H1 (cell line): ENCODE data around the gene LAMA3. TPM values are rescaled to one million over a fixed set of nuclear protein-coding genes. Genes with fewer than 3 reads are reported as not detected.

Experiments
- CTCF ChIA-PET: fragments of 300-600 bp; sonication (Branson Sonifier 250); formaldehyde crosslinking; loops from one replicate; lab custom pipeline; 2021; ENCODE audit not compliant: partially characterized antibody; lab: Charles Lee
- POLR2A ChIA-PET: fragments of 300-600 bp; sonication (Branson Sonifier 250); formaldehyde crosslinking; loops from one replicate; lab custom pipeline; 2021; ENCODE audit warnings: inconsistent platforms; ENCODE audit not compliant: partially characterized antibody; lab: Charles Lee
- DNase-seq, 2 experiments: peaks; one replicate each; pipeline versions ENCODE4 v3.0.0 to v3.0.0-alpha.2; 2010 to 2022; ENCODE audit warnings: low spot score in 2 of 2, low read depth in 1 of 2, mixed read lengths in 1 of 2
- FAIRE-seq: peaks from 2 replicates; lab custom pipeline; 2011; peaks lifted over from hg19 to GRCh38; lab: Jason Lieb, UNC
- H2AFZ ChIP-seq: 2 replicates; pipeline ENCODE4 v1.8.1; 2012; ENCODE audit warnings: low read length, inconsistent platforms
- H2AK5ac ChIP-seq: 2 replicates; pipeline ENCODE4 v1.6.1; 2013; ENCODE audit warnings: low read depth, low read length
- H2BK120ac ChIP-seq: replicated peaks from 2 replicates; pipeline ENCODE3; 2013; ENCODE audit warnings: low read depth, low read length, inconsistent platforms
- H2BK12ac ChIP-seq: 2 replicates; pipeline ENCODE4 v1.6.1; 2013; ENCODE audit warnings: low read depth, low read length
- H2BK15ac ChIP-seq: 2 replicates; pipeline ENCODE4 v1.6.1; 2013; ENCODE audit warnings: low read length
- H2BK20ac ChIP-seq: 2 replicates; pipeline ENCODE4 v1.6.1; 2013; ENCODE audit warnings: low read length
- H2BK5ac ChIP-seq: 2 replicates; pipeline ENCODE4 v1.6.1; 2013; ENCODE audit warnings: low read depth, low read length
- H3K14ac ChIP-seq: 2 replicates; pipeline ENCODE4 v1.6.1; 2013; ENCODE audit warnings: inconsistent platforms; ENCODE audit not compliant: insufficient read length
- H3K18ac ChIP-seq: 2 replicates; pipeline ENCODE4 v1.6.1; 2013; ENCODE audit warnings: low read length; ENCODE audit errors: extremely low read depth
- H3K23ac ChIP-seq: 2 replicates; pipeline ENCODE4 v1.6.1; 2013; ENCODE audit warnings: inconsistent platforms; ENCODE audit not compliant: insufficient read length
- H3K23me2 ChIP-seq: 2 replicates; pipeline ENCODE4 v1.6.1; 2013; ENCODE audit warnings: low read depth, low read length
- H3K27ac ChIP-seq: 2 replicates; pipeline ENCODE4 v1.6.1; 2011; ENCODE audit warnings: low read depth, low read length, inconsistent platforms
- H3K27me3 ChIP-seq, 4 experiments: replicated peaks in 1 of 4; 1 replicate in 1 of 4; 2 replicates in 3 of 4; pipeline versions ENCODE4 v1.6.1 to v1.8.1; 2011 to 2013; ENCODE audit warnings: low read length in 3 of 4, mild to moderate bottlenecking in 3 of 4, inconsistent platforms in 2 of 4, mixed read lengths in 2 of 4, moderate library complexity in 1 of 4; ENCODE audit not compliant: control insufficient read depth in 3 of 4, insufficient read depth in 3 of 4; ENCODE audit errors: extremely low read depth in 1 of 4
- H3K36me3 ChIP-seq, 4 experiments: 2 replicates each; pipeline versions ENCODE4 v1.6.1 to v1.8.1; 2011 to 2013; ENCODE audit warnings: mild to moderate bottlenecking in 4 of 4, low read length in 3 of 4, moderate library complexity in 2 of 4, control low read depth in 1 of 4, inconsistent platforms in 1 of 4; ENCODE audit not compliant: insufficient read depth in 4 of 4, control insufficient read depth in 2 of 4
- H3K4ac ChIP-seq: replicated peaks from 2 replicates; pipeline ENCODE3; 2013; ENCODE audit warnings: low read length, low read depth, mixed read lengths, inconsistent platforms; ENCODE audit not compliant: insufficient read length
- H3K4me1 ChIP-seq, 4 experiments: replicated peaks in 1 of 4; 1 replicate in 1 of 4; 2 replicates in 3 of 4; pipeline versions ENCODE4 v1.6.1 to v1.8.1; 2011 to 2013; ENCODE audit warnings: low read length in 3 of 4, inconsistent platforms in 2 of 4, mixed read lengths in 1 of 4; ENCODE audit not compliant: insufficient read depth in 4 of 4, control insufficient read depth in 3 of 4
- H3K4me2 ChIP-seq, 2 experiments: 2 replicates each; pipeline versions ENCODE4 v1.6.1 to v1.8.1; 2011 to 2013; ENCODE audit warnings: low read depth in 2 of 2, low read length in 2 of 2, control low read depth in 1 of 2, inconsistent platforms in 1 of 2, mild to moderate bottlenecking in 1 of 2; ENCODE audit not compliant: insufficient read depth in 1 of 2
- H3K4me3 ChIP-seq, 4 experiments: fragments of 200-600, 300-600 bp in 1 of 4; sonication (generic), shearing (Covaris generic), sonication (Bioruptor Twin) in 1 of 4; 2 replicates each; pipeline versions ENCODE4 v1.5.1 to v1.8.1; 2011 to 2016; ENCODE audit warnings: low read length in 4 of 4, low read depth in 3 of 4, control low read depth in 2 of 4, inconsistent platforms in 2 of 4, mild to moderate bottlenecking in 2 of 4, mixed read lengths in 1 of 4, moderate library complexity in 1 of 4; ENCODE audit not compliant: insufficient read depth in 2 of 4; ENCODE audit errors: extremely low read depth in 1 of 4
- H3K56ac ChIP-seq: replicated peaks from 2 replicates; pipeline ENCODE3; 2013; ENCODE audit warnings: low read depth, mild to moderate bottlenecking, mixed read lengths, low read length, inconsistent platforms; ENCODE audit not compliant: insufficient read length
- H3K79me1 ChIP-seq: 2 replicates; pipeline ENCODE4 v1.6.1; 2013; ENCODE audit warnings: low read depth, low read length, control low read depth
- H3K79me2 ChIP-seq, 2 experiments: 2 replicates each; pipeline versions ENCODE4 v1.6.1 to v1.8.1; 2012 to 2013; ENCODE audit warnings: low read length in 2 of 2, mild to moderate bottlenecking in 2 of 2, inconsistent platforms in 1 of 2; ENCODE audit not compliant: insufficient read depth in 2 of 2, control insufficient read depth in 1 of 2
- H3K9ac ChIP-seq, 4 experiments: replicated peaks in 1 of 4; 1 replicate in 1 of 4; 2 replicates in 3 of 4; pipeline versions ENCODE4 v1.6.1 to v1.8.1; 2011 to 2013; ENCODE audit warnings: low read depth in 3 of 4, low read length in 3 of 4, control low read depth in 2 of 4, mild to moderate bottlenecking in 2 of 4, moderate library complexity in 2 of 4, inconsistent platforms in 1 of 4; ENCODE audit errors: extremely low read depth in 1 of 4
- H3K9me3 ChIP-seq, 2 experiments: 2 replicates each; pipeline versions ENCODE4 v1.6.1 to v1.8.1; 2012 to 2013; ENCODE audit warnings: mild to moderate bottlenecking in 2 of 2, moderate library complexity in 2 of 2, control low read depth in 1 of 2, inconsistent platforms in 1 of 2, low read depth in 1 of 2, low read length in 1 of 2, mixed read lengths in 1 of 2; ENCODE audit not compliant: insufficient read depth in 2 of 2
- H4K20me1 ChIP-seq, 2 experiments: replicated peaks in 1 of 2; 2 replicates each; pipeline versions ENCODE3 to v1.8.1; 2011 to 2013; ENCODE audit warnings: inconsistent platforms in 2 of 2, low read length in 2 of 2, mild to moderate bottlenecking in 1 of 2; ENCODE audit not compliant: insufficient read depth in 2 of 2, control insufficient read depth in 1 of 2
- H4K5ac ChIP-seq: 2 replicates; pipeline ENCODE4 v1.6.1; 2013; ENCODE audit warnings: low read length, low read depth, mixed read lengths, inconsistent platforms; ENCODE audit not compliant: insufficient read length
- H4K8ac ChIP-seq: 2 replicates; pipeline ENCODE4 v1.8.0; 2013; ENCODE audit warnings: mild to moderate bottlenecking, moderate library complexity, low read length, inconsistent platforms; ENCODE audit not compliant: insufficient read depth; ENCODE audit errors: extremely low read depth
- H4K91ac ChIP-seq: replicated peaks from 2 replicates; pipeline ENCODE3; 2013; ENCODE audit warnings: low read length, mixed read lengths, inconsistent platforms; ENCODE audit not compliant: insufficient read length
- BRCA1 ChIP-seq: IDR thresholded peaks from 2 replicates; pipeline ENCODE4 v1.6.1; 2012; ENCODE audit warnings: low read depth, low read length, improper control_type of control experiment
- CHD1 ChIP-seq: IDR thresholded peaks from 2 replicates; pipeline ENCODE4 v1.6.1; 2012; ENCODE audit warnings: low read depth, low read length, improper control_type of control experiment
- CHD2 ChIP-seq: IDR thresholded peaks from 2 replicates; pipeline ENCODE4 v1.6.1; 2012; ENCODE audit warnings: low read length, improper control_type of control experiment
- GABPA ChIP-seq: IDR thresholded peaks from 2 replicates; pipeline ENCODE4 v1.6.1; 2011; ENCODE audit warnings: mild to moderate bottlenecking, low read length, moderate library complexity, borderline replicate concordance; ENCODE audit not compliant: insufficient read depth
- HDAC2 ChIP-seq, 2 experiments: fragments of 300-600 bp in 1 of 2; sonication (generic) in 1 of 2; IDR thresholded peaks; 2 replicates each; pipeline ENCODE4 v1.6.1; 2011 to 2012; ENCODE audit warnings: low read depth in 2 of 2, low read length in 2 of 2, mild to moderate bottlenecking in 2 of 2, moderate library complexity in 2 of 2, borderline replicate concordance in 1 of 2, inconsistent platforms in 1 of 2
- NANOG ChIP-seq: IDR thresholded peaks from 2 replicates; pipeline ENCODE4 v1.6.1; 2011; ENCODE audit warnings: low read length, low read depth, mild to moderate bottlenecking, inconsistent platforms; ENCODE audit not compliant: insufficient read depth, poor library complexity, severe bottlenecking
- RFX5 ChIP-seq: IDR thresholded peaks from 2 replicates; pipeline ENCODE4 v1.6.1; 2011; ENCODE audit warnings: low read depth, low read length, improper control_type of control experiment, borderline replicate concordance
- SAP30 ChIP-seq: fragments of 300-600 bp; sonication (generic); IDR thresholded peaks from 2 replicates; pipeline ENCODE4 v1.7.1; 2012; ENCODE audit warnings: low read length, moderate library complexity, mild to moderate bottlenecking, inconsistent platforms; ENCODE audit not compliant: insufficient read depth, insufficient replicate concordance
- SP1 ChIP-seq: IDR thresholded peaks from 2 replicates; pipeline ENCODE4 v1.6.1; 2011; ENCODE audit warnings: low read depth, low read length
- SUZ12 ChIP-seq: fragments of 200-600 bp; sonication (generic); IDR thresholded peaks from 2 replicates; pipeline ENCODE4 v1.6.1; 2012; ENCODE audit warnings: mild to moderate bottlenecking, inconsistent platforms, low read length, moderate library complexity, mixed read lengths
- YY1 ChIP-seq: IDR thresholded peaks from 2 replicates; pipeline ENCODE4 v1.6.1; 2011; ENCODE audit warnings: low read depth, mild to moderate bottlenecking, low read length
- whole genome bisulfite sequencing, 2 experiments: shearing (Covaris generic) in 1 of 2; methylation state at CpG; one replicate each; pipeline versions ENCODE4 v1.1.6 to v1.1.7; 2013 to 2015; ENCODE audit warnings: low lambda C conversion rate in 2 of 2, mixed read lengths in 2 of 2, inconsistent platforms in 1 of 2, low coverage in 1 of 2, missing lambda C conversion rate in 1 of 2; ENCODE audit not compliant: insufficient replicate concordance in 2 of 2, insufficient coverage in 1 of 2, insufficient read length in 1 of 2; ENCODE audit errors: extremely low coverage in 1 of 2, missing lambda C conversion rate in 1 of 2; 5-methylcytosine and 5-hydroxymethylcytosine counted together
- polyA plus RNA-seq, 7 experiments: library from polyadenylated mRNA; depleted of rRNA in 3 of 7; stranded (reverse) in 5 of 7; unstranded in 2 of 7; fragments of >200 nt in 5 of 7; fragments of 200-250 nt in 2 of 7; gene quantifications; 1 replicate in 5 of 7; 2 replicates in 1 of 7; 4 replicates in 1 of 7; pipeline versions ENCODE4 v1.2.1 to v1.2.3, GENCODE V29; 2011 to 2013; ENCODE audit warnings: missing spikeins in 2 of 7, mixed read lengths in 2 of 7
- total RNA-seq: library from RNA; stranded (reverse); fragmentation: NEBNext Ultra II Directional; extraction: Animal tissue kit (Norgen Biotek cat#: 25700); gene quantifications from 2 replicates; pipeline ENCODE4 v1.2.1, GENCODE V29; 2021

Gene LAMA3
- total and polyA plus RNA-seq, 2 of the 8 experiments (the other 6 are each of a cell fraction or from before 2014, with no cell fraction given), result 0.76 to 5.0 TPM

DNA sequence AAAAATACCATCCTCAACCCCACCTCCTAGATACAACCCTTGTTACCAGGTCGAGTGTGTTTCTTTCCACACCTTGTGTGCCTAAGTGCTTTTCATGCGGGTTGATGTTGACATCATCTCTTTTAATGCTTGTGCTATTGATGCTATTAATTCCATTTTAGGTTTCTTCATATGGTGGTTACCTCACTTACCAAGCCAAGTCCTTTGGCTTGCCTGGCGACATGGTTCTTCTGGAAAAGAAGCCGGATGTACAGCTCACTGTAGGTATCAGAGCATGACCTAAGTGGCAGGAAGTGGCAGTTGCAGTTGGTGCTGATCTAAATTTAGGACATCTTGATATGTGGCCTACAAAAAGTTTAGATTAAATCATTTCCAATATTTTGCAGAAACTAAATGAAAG lies 175.4 kb downstream of the LAMA3 start:
- Histone ChIP-seq H3K9me3 (no peaks in the 10 kb centered on the region), H3K79me1 (no peaks in the 10 kb centered on the region), H3K79me2 (no peaks in the 10 kb centered on the region), H4K8ac (no peak overlapping the region), H2AFZ (no peak overlapping the region), H3K23me2 (no peaks in the 10 kb centered on the region), H3K36me3 (no peaks in the 10 kb centered on the region), H3K4me1 (peaks cover 0 to 14% (median 9%) of the 10 kb centered on the region in 4 experiments; a peak in 5 of 7 replicates), H2BK12ac (no peak overlapping the region), H3K9ac (no peak overlapping the region), H4K5ac (no peak overlapping the region), H2BK5ac (no peak overlapping the region), H3K56ac (no peak overlapping the region), H4K20me1 (no peaks in the 10 kb centered on the region), H3K23ac (no peak overlapping the region), H4K91ac (no peak overlapping the region), H3K18ac (no peak overlapping the region), H3K4me3 (no peak overlapping the region), H2BK120ac (no peak overlapping the region), H3K27ac (no peak overlapping the region), H2BK15ac (no peak overlapping the region), H2AK5ac (no peak overlapping the region), H2BK20ac (no peak overlapping the region), H3K4ac (no peak overlapping the region), H3K27me3 (peaks cover 0 to 3% (median 1%) of the 10 kb centered on the region in 4 experiments; a peak in 3 of 7 replicates), H3K14ac (no peak overlapping the region), H3K4me2 (no peak overlapping the region)
- FAIRE-seq, result no peak
- CTCF ChIA-PET, result no interaction called here
- WGBS, 2 experiments, result 85% methylated on average over 4 of the region's 4 CpGs; no CpG with 5 or more reads in 1 of the 2 experiments
- POLR2A ChIA-PET, result no interaction called here
- TF ChIP-seq CHD1 (no peak), GABPA (no peak), HDAC2 (IDR thresholded peaks at IDR 0.05; ENCODE audit: borderline replicate concordance in 1 of 2, low read depth in 2 of 2, low read length in 2 of 2) (no peak), RFX5 (no peak), SP1 (no peak), YY1 (no peak), CHD2 (no peak), BRCA1 (no peak), SUZ12 (no peak), SAP30 (no peak), NANOG (no peak)
- no peak for DNase-seq
